Duodenal mucosa (tissue), 2 donors: ENCODE results near the gene CDCA4.
"Not testable (repeated sequence)": the region's sequence is repeated elsewhere in the genome, so short reads cannot be mapped to it uniquely, and the experiment has no call there.

Experiments used
- H3K27ac ChIP-seq: one replicate; pipeline ENCODE4 v1.7.0; 2013; ENCODE audit warnings: low read depth, low read length
- H3K27me3 ChIP-seq, 2 donors: one replicate each; pipeline ENCODE4 v1.7.0; 2013; ENCODE audit warnings: low read length in 2 of 2, control low read depth in 1 of 2; ENCODE audit not compliant: insufficient read depth in 2 of 2, control insufficient read depth in 1 of 2
- H3K36me3 ChIP-seq, 2 donors: one replicate each; pipeline ENCODE4 v1.7.0; 2013; ENCODE audit warnings: low read length in 2 of 2, control low read depth in 1 of 2; ENCODE audit not compliant: insufficient read depth in 2 of 2, control insufficient read depth in 1 of 2
- H3K4me1 ChIP-seq, 2 donors: one replicate each; pipeline ENCODE4 v1.7.0; 2013; ENCODE audit warnings: low read length in 2 of 2, control low read depth in 1 of 2; ENCODE audit not compliant: insufficient read depth in 2 of 2, control insufficient read depth in 1 of 2
- H3K4me3 ChIP-seq, 2 donors: one replicate each; pipeline ENCODE4 v1.7.0; 2013; ENCODE audit warnings: low read length in 2 of 2, low read depth in 1 of 2
- H3K9ac ChIP-seq, 2 donors: one replicate each; pipeline ENCODE4 v1.7.0; 2013; ENCODE audit warnings: low read length in 2 of 2, low read depth in 1 of 2
- H3K9me3 ChIP-seq, 2 donors: one replicate each; pipeline ENCODE4 v1.7.0; 2013; ENCODE audit warnings: low read length in 2 of 2, control low read depth in 1 of 2; ENCODE audit not compliant: control insufficient read depth in 1 of 2

CDCA4 gene

GRCh38 chr14:105064721-105065143 lies 43.8 kb upstream of the CDCA4 start:
- Histone ChIP-seq H3K4me1 (peaks cover 3 to 39% of the 10 kb centered on the region in 2 donors), H3K27ac (peak overlapping the region; percentile 56), H3K36me3 (no peaks in the 10 kb centered on the region), H3K9me3 (no peaks in the 10 kb centered on the region), H3K4me3 (peak overlapping the region; percentile 61 to 65), H3K9ac (peak overlapping the region; percentile 54 to 66), H3K27me3 (no peaks in the 10 kb centered on the region)

- no peaks in the 10 kb centered on the region for H3K36me3 ChIP-seq
- H3K27me3 ChIP-seq: no peaks in the 10 kb centered on the region
- no peaks in the 10 kb centered on the region for H3K9me3 ChIP-seq
- no peak overlapping the region for H3K9ac ChIP-seq
- H3K27ac ChIP-seq: no peak overlapping the region
- H3K4me3 ChIP-seq: peak overlapping the region; percentile 61 to 65
- H3K4me1 ChIP-seq: peaks cover 3 to 40% of the 10 kb centered on the region in 2 donors
These were observed 43.1 kb upstream of the CDCA4 start for GRCh38 chr14:105064001-105064400.

GRCh38 chr14:105063506-105063905 lies 42.6 kb upstream of the CDCA4 start:
- not testable (repeated sequence) for H3K27ac ChIP-seq, H3K27me3 ChIP-seq, H3K9me3 ChIP-seq, H3K9ac ChIP-seq, H3K36me3 ChIP-seq, H3K4me3 ChIP-seq
- H3K4me1 ChIP-seq: peaks cover 3 to 40% of the 10 kb centered on the region in 2 donors

GRCh38 chr14:105063056-105063455 lies 42.2 kb upstream of the CDCA4 start:
- H3K36me3 ChIP-seq: no peaks in the 10 kb centered on the region
- no peak overlapping the region for H3K27ac ChIP-seq
- H3K27me3 ChIP-seq: no peaks in the 10 kb centered on the region
- no peaks in the 10 kb centered on the region for H3K9me3 ChIP-seq
- no peak overlapping the region for H3K4me3 ChIP-seq
- no peak overlapping the region for H3K9ac ChIP-seq
- peaks cover 3 to 40% of the 10 kb centered on the region in 2 donors for H3K4me1 ChIP-seq

- Histone ChIP-seq H3K36me3 (no peaks in the 10 kb centered on the region), H3K4me3 (peak overlapping the region; percentile 43 to 51)
These were observed 41.2 kb upstream of the CDCA4 start for GRCh38 chr14:105062048-105062433.

GRCh38 chr14:105061428-105062047 lies 40.7 kb upstream of the CDCA4 start:
- H3K4me1 ChIP-seq: peaks cover 3 to 32% of the 10 kb centered on the region in 2 donors
- H3K9ac ChIP-seq: peak overlapping the region; percentile 32 to 48
- H3K27me3 ChIP-seq: no peaks in the 10 kb centered on the region
- peak overlapping the region; percentile 32 for H3K27ac ChIP-seq
- peak overlapping the region; percentile 43 to 51 for H3K4me3 ChIP-seq
- H3K36me3 ChIP-seq: no peaks in the 10 kb centered on the region
- no peaks in the 10 kb centered on the region for H3K9me3 ChIP-seq

More at GRCh38 chr14:105062048-105062433, 41.2 kb upstream of the CDCA4 start:
- H3K27ac ChIP-seq: peak overlapping the region; percentile 32
- H3K9ac ChIP-seq: peak overlapping the region; percentile 32 to 48
- H3K4me1 ChIP-seq: peaks cover 3 to 36% of the 10 kb centered on the region in 2 donors
- no peaks in the 10 kb centered on the region for H3K9me3 ChIP-seq
- H3K27me3 ChIP-seq: no peaks in the 10 kb centered on the region

GRCh38 chr14:105060751-105061427 lies 40.0 kb upstream of the CDCA4 start:
- peaks cover 3 to 29% of the 10 kb centered on the region in 2 donors for H3K4me1 ChIP-seq
- H3K27me3 ChIP-seq: no peaks in the 10 kb centered on the region
- peak overlapping the region; percentile 25 to 48 for H3K9ac ChIP-seq
- H3K9me3 ChIP-seq: no peaks in the 10 kb centered on the region
- peak overlapping the region; percentile 13 to 51 for H3K4me3 ChIP-seq
- H3K27ac ChIP-seq: peak overlapping the region; percentile 20
- no peaks in the 10 kb centered on the region for H3K36me3 ChIP-seq

GRCh38 chr14:105059925-105060565 lies 39.2 kb upstream of the CDCA4 start:
- Histone ChIP-seq H3K4me3 (peak overlapping the region in 1 of 2 donors; percentile 13), H3K36me3 (no peaks in the 10 kb centered on the region), H3K9me3 (no peaks in the 10 kb centered on the region), H3K27me3 (no peaks in the 10 kb centered on the region), H3K27ac (no peak overlapping the region), H3K9ac (no peak overlapping the region), H3K4me1 (peaks cover 3 to 29% of the 10 kb centered on the region in 2 donors)

- H3K9me3 ChIP-seq: no peaks in the 10 kb centered on the region
- H3K27ac ChIP-seq: no peak overlapping the region
- H3K27me3 ChIP-seq: no peaks in the 10 kb centered on the region
- H3K4me1 ChIP-seq: peaks cover 3 to 27% of the 10 kb centered on the region in 2 donors
- no peak overlapping the region for H3K9ac ChIP-seq
- H3K4me3 ChIP-seq: no peak overlapping the region
- H3K36me3 ChIP-seq: no peaks in the 10 kb centered on the region
These were observed 38.4 kb upstream of the CDCA4 start for GRCh38 chr14:105059035-105059924.
